Stimulated activated naive CD8-positive, alpha-beta T cell treated with anti-CD3 and anti-CD28 coated beads, Interleukin-15, Interleukin-2, amounts not matched to agents 100 U/mL and 50 U/mL, for 24 hours (primary cell): ENCODE measurements around the gene HTR6.

Experiments
- ATAC-seq: fragments of 150-1000 bp; cut with Tn5 transposase; one replicate; pipeline ENCODE4 v1.10.0; 2021
- DNase-seq: peaks from one replicate; pipeline ENCODE4 v3.0.0; 2021

HTR6 gene

DNA sequence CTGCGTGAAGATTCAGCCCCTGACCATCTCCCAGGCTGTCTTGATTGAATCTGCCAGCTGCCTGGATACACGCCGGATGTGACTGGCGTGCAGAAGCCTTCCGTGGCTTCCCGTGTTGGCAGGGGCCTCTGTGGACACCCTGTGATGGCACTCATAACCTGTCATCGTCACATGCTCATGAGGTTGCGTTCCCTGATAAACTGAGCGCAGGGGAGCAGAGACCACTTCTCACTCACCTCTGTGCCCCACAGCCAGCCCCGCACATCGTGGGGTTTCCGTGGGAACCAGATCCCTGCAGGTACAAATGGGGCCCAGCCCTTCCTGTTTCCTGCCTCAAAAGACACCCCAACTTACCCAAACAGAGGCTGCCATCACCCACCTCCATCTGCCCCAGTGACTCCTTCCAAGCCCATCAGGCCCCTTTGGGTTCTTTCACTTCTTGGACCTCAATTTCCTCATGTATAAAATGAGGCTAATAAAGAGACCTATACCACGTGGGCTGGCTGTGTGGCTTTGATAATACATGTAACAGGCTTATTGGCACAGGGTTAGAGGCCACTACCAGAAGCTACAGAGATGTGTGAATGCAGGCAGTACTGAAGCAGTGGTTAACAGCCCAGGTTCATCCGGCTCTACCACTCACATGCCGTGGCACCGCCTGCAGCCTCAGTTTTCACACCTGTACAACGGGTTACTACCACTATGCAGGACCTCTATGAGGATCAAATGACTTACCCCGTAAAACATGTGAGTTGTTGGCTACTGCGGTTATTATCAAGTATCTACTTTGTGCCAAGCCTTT, 23.6 kb downstream of the HTR6 start:
- DNase-seq (no peak), ATAC-seq (peak; percentile 9)

DNA sequence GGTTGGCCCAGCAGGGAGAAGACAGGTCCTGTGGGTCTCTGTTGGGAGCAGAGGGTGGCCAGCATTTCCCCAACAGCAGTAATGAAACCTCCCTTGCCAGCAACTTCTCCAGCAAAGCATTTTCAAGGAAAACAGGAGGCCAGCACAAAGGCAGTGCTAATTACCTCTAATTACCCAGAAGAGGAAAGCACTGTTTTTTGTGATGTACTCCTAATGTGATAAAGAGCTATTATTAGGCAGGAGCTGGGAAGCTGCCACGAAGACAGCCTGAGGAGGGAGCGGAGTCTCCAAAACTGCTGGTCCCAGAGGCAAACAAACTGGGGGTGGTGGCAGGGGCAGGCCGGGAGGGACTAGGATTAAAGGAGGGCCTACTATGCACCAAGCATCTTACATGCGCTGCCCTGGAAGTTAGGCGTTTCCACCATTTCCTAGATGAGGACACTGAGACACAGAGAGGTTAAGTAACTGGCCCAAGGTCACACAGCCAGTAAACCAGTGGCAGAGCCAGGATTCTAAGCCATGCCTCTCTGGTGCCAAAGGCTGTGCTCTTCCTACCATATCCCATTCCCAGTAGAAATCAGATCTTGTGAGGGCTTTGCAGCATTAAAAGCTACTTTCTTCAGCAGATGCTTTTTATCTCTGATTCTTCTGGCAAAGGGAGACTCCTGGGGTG, 24.5 kb downstream of the HTR6 start:
- ATAC-seq = no peak
- DNase-seq = no peak

DNA sequence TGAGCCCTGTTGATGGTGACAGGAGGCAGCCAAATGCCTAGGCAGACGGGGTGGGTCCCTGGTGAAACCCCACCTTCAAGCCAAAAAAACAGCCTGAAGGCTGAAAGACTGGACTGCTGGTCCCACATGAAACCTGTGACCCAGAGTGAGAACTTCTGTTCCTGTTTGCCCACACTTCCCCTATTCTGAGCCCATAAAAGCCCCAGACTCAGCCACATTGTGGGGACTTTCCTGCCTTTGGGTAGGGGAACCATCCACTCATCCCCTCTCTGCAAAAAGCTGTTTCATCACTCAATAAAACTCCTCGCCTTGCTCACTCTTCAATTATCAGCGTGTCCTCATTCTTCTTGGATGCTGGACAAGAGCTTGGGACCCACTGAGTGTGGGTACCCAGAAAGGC, 25.2 kb downstream of the HTR6 start:
- DNase-seq (no peak), ATAC-seq (no peak)

DNA sequence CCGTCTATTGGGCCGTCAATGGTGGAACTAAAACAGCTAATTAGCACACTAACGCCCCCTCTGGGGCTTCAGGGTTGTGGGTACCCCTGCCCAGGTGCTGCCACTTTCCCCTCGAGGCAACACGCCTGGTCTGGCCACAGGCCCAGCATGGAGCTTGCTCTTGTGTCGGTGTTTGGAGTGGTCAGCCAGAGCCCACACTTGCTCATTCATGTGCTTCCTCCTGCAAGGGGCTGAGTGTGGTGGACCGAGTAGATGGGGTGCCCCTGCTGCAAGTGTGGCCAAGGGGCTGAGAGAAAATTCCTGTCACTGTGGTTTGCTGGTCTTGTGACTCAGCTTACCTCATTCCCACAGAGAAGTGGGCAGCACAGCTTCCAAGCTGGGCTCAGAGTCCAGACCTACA, 25.7 kb downstream of the HTR6 start:
- ATAC-seq = no peak
- DNase-seq = no peak

DNA sequence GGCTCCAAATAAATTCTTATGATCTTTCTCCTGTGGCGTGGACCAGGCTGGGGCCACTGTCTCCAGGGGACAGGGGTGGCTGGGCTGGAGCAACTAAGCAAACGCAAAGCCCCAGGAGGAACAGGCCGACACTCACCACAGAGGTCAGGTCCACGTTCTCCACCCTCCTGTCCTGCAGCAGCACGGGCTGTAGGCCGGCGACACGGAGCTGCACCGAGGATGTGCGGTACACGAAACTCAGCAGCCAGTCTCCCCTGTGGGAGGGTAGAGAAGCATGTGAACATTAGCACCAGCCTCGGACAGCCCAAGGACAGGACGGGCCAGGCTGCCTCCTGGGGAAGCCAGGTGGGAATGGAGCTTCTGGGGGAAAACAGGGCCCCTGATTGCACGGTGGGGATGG, 29.6 kb downstream of the HTR6 start:
- no peak for DNase-seq

DNA sequence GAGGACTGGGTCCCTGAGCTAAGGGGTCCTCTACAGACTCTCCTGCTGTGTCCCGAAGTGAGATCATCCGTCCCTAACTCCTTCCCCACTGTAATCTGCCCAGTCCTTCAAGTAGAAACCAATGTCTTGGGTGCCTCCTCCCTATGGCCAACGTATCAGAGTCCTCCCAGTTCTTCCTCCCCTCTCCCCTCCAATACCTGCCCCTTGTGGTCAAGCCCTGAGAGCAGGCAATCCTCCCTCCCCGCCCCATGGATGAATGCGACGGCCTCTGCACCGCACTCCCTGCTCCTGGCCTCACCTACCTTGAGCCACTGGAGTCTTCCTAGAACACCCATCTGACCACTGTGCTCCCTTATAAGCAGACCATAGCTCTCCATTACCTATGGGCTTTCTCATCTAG, 31.1 kb downstream of the HTR6 start:
- ATAC-seq (no peak), DNase-seq (no peak)

More for the DNA sequence above, 29.6 kb downstream of the HTR6 start:
- ATAC-seq = no peak

DNA sequence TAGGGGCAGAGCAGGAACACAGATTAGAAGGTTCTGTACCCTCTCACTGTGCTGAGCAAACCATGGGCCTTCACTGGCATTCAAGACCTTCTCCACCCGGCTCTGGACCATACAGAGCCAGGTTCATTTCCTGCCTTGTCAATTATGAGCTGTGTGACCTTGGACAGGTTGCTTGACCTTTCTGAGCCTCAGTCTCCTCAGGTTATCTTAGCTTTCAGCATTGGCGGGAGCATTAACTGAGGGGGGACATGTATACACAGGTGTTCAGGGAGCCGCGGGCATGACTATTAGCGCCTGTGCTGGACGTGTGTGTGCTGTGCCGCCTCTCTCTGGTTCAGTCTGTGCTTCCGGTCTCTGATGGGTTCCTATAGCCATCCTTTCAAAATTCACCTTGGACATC, 32.1 kb downstream of the HTR6 start:
- DNase-seq (no peak), ATAC-seq (no peak)

DNA sequence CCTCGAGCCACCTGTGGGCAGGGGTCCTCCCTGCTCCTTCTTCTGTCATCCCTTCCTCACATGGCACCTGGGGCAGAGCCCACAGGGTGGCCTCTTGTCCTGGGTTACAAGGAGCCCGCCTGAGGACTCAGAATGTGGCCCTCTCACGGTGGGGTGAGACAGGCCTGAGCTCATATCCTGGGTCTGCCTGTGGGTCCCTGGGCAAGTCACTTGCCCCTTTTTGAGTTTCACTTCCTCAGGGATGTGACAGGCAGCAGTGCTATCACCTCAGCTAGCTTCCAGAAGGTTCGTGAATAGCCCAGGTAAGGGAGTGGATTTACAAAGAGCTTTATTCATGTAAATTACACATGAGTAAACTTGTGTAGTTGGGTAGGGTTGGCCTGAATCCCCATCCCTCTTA, 33.5 kb downstream of the HTR6 start:
- ATAC-seq (no peak), DNase-seq (no peak)

DNA sequence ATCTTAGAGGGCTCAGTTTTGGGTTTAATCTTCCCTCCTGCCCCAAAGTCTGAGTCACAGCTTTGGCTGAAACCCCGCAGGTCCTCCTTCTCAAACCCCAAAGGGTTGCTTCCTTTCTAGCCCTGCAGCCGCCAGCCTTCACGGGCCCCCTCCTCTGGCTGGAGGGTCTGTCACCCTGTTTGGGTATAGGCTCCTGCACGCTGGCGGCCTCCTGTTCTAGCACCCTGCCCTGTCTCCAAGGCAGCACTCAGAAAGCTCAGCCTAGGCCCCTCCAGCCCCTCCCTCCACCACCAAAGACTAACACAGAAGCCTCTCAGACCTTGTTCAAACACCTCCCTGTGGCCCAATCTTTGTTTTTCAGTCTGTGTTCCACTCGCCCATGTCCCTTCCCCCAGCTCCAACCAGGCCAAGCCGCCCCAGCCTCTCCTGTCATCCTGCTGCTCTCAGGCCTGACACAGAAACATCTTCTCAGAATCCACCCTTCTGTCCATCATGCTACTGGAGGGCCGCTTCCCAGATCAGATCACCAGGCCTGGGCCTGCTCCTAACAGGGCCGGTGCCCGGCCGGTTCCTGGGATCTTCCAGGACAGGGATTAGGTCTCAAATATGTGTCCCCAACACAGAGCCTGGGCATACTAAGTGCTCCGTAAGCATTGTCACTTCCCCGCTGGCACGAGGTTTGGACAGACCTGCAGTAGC, 35.6 kb downstream of the HTR6 start:
- no peak for DNase-seq
- no peak for ATAC-seq

DNA sequence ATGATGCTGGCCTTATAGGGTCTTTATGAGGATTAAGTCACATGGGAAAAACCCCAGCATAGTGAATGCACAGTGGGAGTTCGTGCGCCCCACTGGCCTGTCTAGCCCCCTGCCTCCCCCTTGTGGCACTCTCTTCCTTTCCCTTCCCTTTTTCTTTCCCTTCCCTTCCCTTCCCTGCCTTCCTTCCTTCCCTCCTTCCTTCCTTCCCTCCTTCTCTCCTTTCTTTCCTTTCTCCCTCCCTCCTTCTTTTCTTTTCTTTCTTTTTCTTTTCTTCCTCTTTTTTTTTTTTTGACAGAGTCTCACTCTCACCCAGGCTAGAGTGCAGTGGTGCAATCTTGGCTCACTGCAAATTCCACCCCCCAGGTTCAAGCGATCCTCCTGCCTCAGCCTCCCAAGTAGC, 38.6 kb downstream of the HTR6 start:
- DNase-seq (no peak), ATAC-seq (no peak)

DNA sequence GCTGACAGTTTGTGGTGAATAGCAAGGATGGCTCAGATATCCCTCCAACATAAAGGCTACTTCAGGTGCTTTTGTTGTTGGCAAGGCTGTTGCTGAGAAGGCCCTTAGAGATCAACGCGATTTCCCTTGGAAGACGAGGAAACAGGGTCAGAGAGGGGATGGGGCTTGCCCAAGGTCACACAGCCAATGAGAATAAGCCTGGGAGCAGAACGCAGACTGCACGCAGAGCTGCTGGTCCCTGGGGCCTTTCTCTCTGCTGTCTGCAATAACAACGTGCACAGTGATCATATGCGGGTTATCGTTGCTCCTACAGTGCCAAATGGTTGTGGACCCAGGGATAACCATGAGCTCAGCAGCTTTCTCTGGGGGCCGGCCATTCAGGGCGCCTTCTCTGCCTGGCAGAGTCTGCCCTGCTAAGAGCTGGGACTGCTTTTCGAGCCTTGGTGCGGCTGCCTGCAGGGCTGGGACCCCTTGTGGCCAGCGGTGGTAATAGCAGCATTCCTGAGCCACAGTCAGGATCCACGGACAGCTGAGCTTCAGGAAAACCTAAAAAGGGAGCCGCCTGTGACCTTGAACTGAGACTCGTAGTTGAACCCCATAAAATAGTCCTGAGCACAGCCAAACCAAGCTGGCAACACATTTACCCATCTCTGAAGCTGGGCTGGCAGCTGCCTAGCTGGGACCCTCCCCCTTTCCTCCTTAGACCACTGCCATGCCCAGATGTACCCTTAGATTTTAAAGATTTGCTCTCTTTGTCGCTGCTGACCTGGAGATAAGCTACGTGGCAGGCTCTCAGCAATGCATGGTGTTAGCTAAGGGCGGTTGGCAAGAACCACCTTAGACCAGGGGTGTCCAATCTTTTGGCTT, 39.8 kb downstream of the HTR6 start:
- no peak for ATAC-seq
- DNase-seq = peak; percentile 66

DNA sequence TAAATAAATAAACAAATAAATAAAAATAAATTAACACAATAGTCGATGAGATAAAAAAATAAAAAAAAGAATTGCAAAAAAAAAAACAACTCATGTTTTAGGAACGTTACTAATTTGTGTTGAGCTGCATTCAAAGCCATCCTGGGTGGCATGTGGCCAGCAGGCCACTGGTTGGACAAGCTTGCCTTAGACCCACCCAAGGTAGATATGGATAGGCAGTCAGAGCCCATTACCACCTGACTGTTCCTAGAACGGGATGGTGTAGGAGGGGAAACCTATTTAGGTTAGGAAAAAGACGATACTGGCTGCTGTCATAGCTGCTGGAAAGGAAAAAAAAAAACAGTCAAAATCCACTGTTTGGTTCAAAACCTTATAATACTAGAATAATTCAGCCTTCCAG, 40.8 kb downstream of the HTR6 start:
- no peak for DNase-seq
- no peak for ATAC-seq

DNA sequence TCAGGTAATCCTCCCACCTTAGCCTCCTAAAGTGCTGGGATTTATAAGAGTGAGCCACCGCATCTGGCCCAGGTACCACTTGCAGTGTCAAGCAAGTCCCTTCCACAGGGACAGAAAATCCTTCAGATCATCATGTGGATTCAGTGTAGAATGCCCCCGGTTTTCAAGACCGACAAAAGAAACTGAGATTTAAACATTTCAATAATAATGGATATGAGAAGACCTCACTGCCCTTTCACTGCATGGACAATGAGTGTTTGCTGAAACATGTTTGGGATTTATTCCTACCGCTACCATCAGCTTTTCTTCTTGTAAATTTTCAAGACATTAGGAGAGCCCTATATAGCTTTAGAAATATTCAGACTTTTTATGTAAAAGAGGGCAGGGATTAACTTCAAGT, 41.5 kb downstream of the HTR6 start:
- no peak for DNase-seq
- no peak for ATAC-seq

DNA sequence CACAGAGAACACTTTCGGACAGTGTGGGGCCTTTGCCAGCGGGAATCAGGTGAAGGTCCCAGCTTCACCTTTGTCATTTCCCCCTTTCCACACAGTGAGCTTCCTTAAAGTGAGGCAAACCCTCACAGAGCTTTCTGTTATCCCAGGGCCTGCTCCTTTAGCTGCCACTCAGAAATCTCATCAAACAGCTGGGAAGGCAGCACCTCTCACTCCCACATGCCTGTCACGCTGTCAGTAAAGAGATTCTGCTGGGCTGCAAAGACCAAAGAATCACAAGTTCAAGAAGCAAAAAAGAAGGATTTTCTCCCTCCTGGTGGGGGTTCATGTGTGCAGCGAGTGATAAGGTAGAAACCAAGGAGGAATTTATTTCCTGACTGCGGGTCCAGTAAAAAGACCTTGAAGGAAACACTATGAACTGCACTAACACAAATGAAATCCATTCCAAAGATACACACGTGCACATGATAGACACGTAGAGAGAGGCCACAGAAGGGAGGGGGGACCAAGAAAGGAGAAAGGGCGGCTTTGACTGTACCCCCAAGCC, 44.0 kb downstream of the HTR6 start:
- no peak for ATAC-seq

DNA sequence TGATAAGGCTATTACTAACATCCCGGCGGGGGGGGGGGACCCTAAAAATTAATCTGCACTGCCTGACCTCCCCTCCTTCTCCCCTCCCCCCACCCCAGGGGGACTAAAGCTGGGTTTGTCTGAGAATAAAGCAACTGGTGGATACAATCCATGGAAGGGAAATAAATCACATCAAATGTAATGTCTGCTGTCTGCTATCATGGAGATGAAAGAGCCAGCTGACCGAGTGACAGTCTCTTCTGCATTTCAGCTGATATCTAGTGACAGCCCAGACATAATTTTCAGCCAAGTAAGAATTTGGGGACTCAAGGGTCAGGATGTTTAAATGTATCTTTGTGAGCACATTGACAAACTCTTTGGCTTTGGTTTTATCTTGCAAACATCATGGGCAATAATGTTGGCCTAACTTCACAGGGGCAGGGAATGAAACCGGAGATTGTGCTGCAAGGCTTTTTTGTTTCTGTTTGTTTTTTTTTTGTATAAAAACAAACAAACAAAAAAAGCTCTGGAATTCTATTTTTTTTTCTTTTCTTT, 44.7 kb downstream of the HTR6 start:
- DNase-seq = no peak
- ATAC-seq = no peak

More for the DNA sequence above, 44.0 kb downstream of the HTR6 start:
- no peak for DNase-seq

DNA sequence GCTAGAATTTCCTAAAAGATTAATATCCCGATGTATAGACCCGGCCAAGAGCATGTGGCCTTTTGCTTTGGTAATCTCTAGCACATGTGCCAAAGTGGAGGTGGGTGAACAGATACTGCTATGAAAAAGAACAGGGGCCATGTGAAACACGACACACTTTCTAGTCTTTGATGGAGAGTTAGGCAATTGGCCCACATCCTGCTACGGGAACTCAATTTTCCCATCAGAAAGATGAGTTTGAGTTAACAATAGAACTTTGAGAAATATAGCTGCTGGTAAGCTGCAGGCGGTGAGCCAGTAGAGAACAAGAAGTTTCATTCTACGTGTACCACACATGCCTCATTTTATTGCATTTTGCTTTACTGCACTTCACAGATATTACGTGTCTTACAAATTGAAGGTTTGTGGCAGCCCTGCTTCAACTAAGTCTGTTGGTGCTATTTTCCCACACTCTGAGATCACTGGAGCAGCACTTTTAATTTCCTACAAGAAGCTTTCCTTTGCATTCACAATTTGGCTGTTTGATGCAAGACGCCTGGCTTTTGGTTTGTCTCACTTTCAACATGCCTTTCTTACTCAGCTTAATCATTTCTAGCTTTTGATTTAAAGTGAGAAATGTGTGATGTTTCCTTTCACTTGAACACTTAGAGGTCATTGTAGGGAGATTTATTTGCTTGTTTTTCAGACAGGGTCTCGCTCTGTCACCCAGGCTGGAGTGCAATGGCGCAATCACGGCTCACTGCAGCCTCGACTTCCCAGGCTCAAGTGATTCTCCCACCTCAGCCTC, 46.3 kb downstream of the HTR6 start:
- ATAC-seq (peak; percentile 35), DNase-seq (no peak)

DNA sequence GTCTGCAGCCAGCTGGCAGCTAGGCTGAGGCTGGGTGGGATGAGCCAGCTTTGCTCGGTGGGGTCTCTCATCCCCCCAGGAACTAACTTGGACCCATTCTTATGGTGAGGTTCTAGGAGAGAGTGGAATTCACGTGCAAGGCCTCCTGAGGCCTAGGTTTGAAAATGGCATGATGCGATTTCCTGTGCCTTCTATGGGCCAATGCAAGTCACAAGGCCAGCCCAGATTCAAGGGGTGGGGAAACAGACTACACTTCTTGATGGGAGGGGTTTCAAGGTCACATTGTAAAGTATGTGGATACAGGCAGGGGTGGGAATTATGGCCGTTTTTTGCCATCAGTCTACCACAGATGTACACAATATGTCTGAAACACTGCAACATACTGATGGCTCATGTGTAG, 48.3 kb downstream of the HTR6 start:
- ATAC-seq = no peak
- no peak for DNase-seq

DNA sequence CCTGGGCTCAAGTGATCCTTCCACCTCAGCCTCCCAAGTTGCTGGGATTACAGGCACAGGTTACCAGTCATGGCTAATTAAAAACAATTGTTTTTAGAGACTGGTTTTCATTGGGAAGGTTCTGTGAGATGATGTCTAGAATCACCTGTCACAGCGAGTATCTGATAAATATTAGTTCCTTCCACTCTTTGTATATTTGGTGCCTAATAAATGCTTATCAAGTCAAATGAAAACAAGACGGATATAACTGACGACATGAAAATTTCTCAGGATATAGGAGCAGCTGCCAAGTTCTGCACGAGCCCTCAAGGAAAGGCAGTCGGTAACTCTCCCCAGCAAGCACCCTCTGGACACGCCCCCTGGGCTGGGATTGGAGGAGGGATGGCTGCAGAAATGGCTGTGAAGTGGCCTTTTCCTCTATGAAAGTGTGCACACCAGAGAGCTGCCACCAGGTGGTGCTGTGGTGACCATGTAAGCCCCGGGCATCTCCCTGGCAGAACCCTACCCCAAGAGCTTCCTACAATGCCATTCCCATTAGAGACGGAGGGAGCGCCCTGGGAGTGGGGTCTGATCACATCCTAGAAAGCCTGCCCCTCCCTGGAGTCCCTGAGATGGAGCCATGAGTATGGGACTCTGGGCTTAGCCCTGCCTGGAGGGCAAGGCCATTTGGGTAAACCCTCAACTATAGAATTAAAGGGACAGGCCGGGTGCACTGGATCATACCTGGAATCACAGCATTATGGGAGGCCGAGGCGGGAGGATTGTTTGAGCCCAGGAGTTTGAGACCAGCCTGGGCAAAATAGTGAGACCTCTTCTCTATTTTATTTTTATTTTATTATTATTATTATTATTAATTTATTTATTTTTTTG, 50.9 kb downstream of the HTR6 start:
- ATAC-seq (peak; percentile 92), DNase-seq (peak; percentile 92)

DNA sequence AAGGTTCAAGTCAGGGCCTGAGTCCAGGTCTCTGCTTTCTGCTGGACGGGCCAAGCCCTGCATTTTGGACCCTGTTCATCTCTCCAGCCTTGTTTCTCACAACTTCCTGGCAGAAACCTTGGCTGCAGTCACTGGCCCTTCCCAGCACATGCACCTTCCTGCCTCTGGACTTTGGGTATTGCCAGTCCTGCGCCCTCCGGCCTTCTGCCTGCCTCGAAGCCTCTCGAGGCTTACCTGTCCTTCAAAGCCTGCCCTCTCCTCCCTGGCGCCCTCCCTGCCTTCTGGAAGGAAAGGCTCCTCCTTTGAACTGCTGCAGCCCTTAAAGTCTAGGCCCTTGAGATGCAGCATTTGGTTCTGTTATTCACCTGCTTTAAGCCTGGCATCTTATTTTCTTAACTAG, 52.8 kb downstream of the HTR6 start:
- ATAC-seq = no peak

DNA sequence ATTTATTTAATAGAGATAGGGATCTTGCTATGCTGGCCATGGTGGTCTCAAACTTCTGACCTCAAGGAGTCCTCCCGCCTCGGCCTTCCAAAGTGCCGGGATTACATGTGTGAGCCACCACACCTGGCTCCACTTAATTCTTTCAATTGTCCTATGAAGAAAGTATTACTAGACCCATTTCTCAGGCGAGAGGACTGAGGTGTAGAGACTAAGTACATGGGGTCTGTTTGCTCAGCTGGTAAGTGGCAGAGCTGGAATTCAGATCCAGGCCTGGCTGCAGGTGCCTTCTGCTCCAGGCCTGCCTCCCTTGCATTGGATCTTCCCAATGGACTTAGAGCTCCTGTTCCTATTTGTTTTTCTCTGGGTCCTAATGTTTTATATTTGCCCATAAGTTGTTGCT, 55.5 kb downstream of the HTR6 start:
- no peak for DNase-seq
- no peak for ATAC-seq

More for the DNA sequence above, 52.8 kb downstream of the HTR6 start:
- no peak for DNase-seq
